Activated CD8-positive, alpha-beta T cell treated with anti-CD3 and anti-CD28 coated beads for 36 hours (primary cell): ENCODE results near the gene PSORS1C1. TPM values are rescaled to one million over a fixed set of nuclear protein-coding genes. Genes with fewer than 3 reads are reported as not detected.

Experiments
- ATAC-seq: fragments of 200-7000 bp; cut with Tn5 transposase; one replicate; pipeline ENCODE4 v1.10.0; 2021; ENCODE audit warnings: mild to moderate bottlenecking, moderate library complexity
- CTCF ChIA-PET: fragments of 350-600 bp; sonication (Branson Sonifier 250); formaldehyde crosslinking; loops from one replicate; lab custom pipeline; 2021; ENCODE audit warnings: antibody characterized with exemption; lab: Charles Lee
- POLR2A ChIA-PET: fragments of 350-600 bp; sonication (Branson Sonifier 250); formaldehyde crosslinking; loops from one replicate; lab custom pipeline; 2021; ENCODE audit warnings: antibody characterized with exemption; lab: Charles Lee
- DNase-seq: peaks from one replicate; pipeline ENCODE4 v3.0.0-alpha.2; 2020
- H3K27ac Mint-ChIP-seq: one replicate; pipeline ENCODE4 v1.8.0; 2021; ENCODE audit warnings: mild to moderate bottlenecking, mixed read lengths
- H3K27me3 Mint-ChIP-seq: one replicate; pipeline ENCODE4 v1.8.0; 2021; ENCODE audit warnings: mixed read lengths
- H3K36me3 Mint-ChIP-seq: one replicate; pipeline ENCODE4 v1.8.0; 2021; ENCODE audit warnings: low read depth, mixed read lengths
- H3K4me1 Mint-ChIP-seq: one replicate; pipeline ENCODE4 v1.8.0; 2021; ENCODE audit warnings: low read depth, mixed read lengths
- H3K4me3 Mint-ChIP-seq: one replicate; pipeline ENCODE4 v1.8.0; 2021; ENCODE audit warnings: mild to moderate bottlenecking, moderate library complexity, mixed read lengths
- H3K9me3 Mint-ChIP-seq: one replicate; pipeline ENCODE4 v1.8.0; 2021; ENCODE audit warnings: mixed read lengths
- CTCF ChIP-seq: fragments of 200-600 bp; IDR thresholded peaks from one replicate; pipeline ENCODE4 v1.8.0; 2022; ENCODE audit warnings: antibody characterized with exemption, mild to moderate bottlenecking
- intact Hi-C: fragments of 100-400 bp; cut with micrococcal nuclease; formaldehyde crosslinking; loops from one replicate; pipeline ENCODE4 v1.10.0; 2022
- total RNA-seq, 2 experiments: library from RNA; stranded (reverse); gene quantifications; one replicate each; pipeline ENCODE4 v1.2.3, GENCODE V29; 2021

The PSORS1C1 gene
- total RNA-seq, 2 experiments from 2014 or later, result not detected

- H3K27me3 Mint-ChIP-seq, result no peaks in the 10 kb centered on the region
- H3K36me3 Mint-ChIP-seq, result no peaks in the 10 kb centered on the region
- ChIA-PET CTCF (interaction anchor here (7.7 kb wide), 1 partner anchor 167 kb away, joined by 116 read pairs; the partner anchor contains the start of gene VARS2), POLR2A (interaction anchor here (1.0 to 1.5 kb wide), 3 partner anchors 13 to 161 kb away, joined by 3 read pairs; no protein-coding TSS in a partner anchor)
- DNase-seq, result no peak
- no peak overlapping the region for H3K27ac Mint-ChIP-seq
- no peak overlapping the region for H3K4me3 Mint-ChIP-seq
- TF ChIP-seq CTCF, result no peak
- peaks cover 10% of the 10 kb centered on the region for H3K4me1 Mint-ChIP-seq
- intact Hi-C loops, result no loop called here
- H3K9me3 Mint-ChIP-seq, result no peaks in the 10 kb centered on the region
- no peak for ATAC-seq
These were observed 32.7 kb upstream of the PSORS1C1 start for GRCh38 chr6:31081872-31082271.

GRCh38 chr6:31083742-31084354 lies 30.8 kb upstream of the PSORS1C1 start:
- Mint-ChIP-seq H3K36me3 (no peaks in the 10 kb centered on the region), H3K4me1 (peaks cover 18% of the 10 kb centered on the region), H3K9me3 (no peaks in the 10 kb centered on the region), H3K27ac (no peak overlapping the region), H3K27me3 (no peaks in the 10 kb centered on the region), H3K4me3 (no peak overlapping the region)
- TF ChIP-seq CTCF, result peak; percentile 59
- peak; percentile 60 for DNase-seq
- no peak for ATAC-seq
- POLR2A ChIA-PET, result no interaction called here
- CTCF ChIA-PET, result interaction anchor here (1.0 to 7.7 kb wide), 9 partner anchors 11 to 405 kb away, joined by 3 to 116 read pairs (median 4); partner anchors contain the start of gene VARS2
- intact Hi-C loops, result no loop called here

GRCh38 chr6:31086788-31087440 lies 27.7 kb upstream of the PSORS1C1 start:
- CTCF ChIA-PET, result interaction anchor here (0.6 to 3.2 kb wide), 61 partner anchors 8 to 676 kb away, joined by 3 to 32 read pairs (median 5); partner anchors contain the start of genes GTF2H4, MDC1, MUC21 and SFTA2

GRCh38 chr6:31087494-31088089 lies 27.0 kb upstream of the PSORS1C1 start:
- H3K4me1 Mint-ChIP-seq, result peaks cover 10% of the 10 kb centered on the region
- H3K36me3 Mint-ChIP-seq, result no peaks in the 10 kb centered on the region
- H3K9me3 Mint-ChIP-seq, result no peaks in the 10 kb centered on the region
- intact Hi-C loops, result loop anchor here (5.0 kb wide), 1 partner anchor 170 kb away; no protein-coding TSS in a partner anchor
- H3K27me3 Mint-ChIP-seq, result no peaks in the 10 kb centered on the region
- ATAC-seq (peak; percentile 97), DNase-seq (peak; percentile 92)
- no peak overlapping the region for H3K27ac Mint-ChIP-seq
- ChIA-PET CTCF (interaction anchor here (0.6 to 3.2 kb wide), 60 partner anchors 8 to 676 kb away, joined by 3 to 32 read pairs (median 5); partner anchors contain the start of genes GTF2H4, MDC1, MUC21 and SFTA2), POLR2A (interaction anchor here (0.5 to 1.1 kb wide), 3 partner anchors 132 to 497 kb away, joined by 3 to 4 read pairs (median 3); no protein-coding TSS in a partner anchor)
- no peak overlapping the region for H3K4me3 Mint-ChIP-seq
- peak; percentile 72 for TF ChIP-seq CTCF

More at GRCh38 chr6:31086788-31087440, 27.7 kb upstream of the PSORS1C1 start:
- intact Hi-C loops, result loop anchor here (5.0 kb wide), 1 partner anchor 170 kb away; no protein-coding TSS in a partner anchor
- ATAC-seq, result no peak
- H3K27me3 Mint-ChIP-seq, result no peaks in the 10 kb centered on the region
- no peaks in the 10 kb centered on the region for H3K36me3 Mint-ChIP-seq
- no peak overlapping the region for H3K4me3 Mint-ChIP-seq
- no peaks in the 10 kb centered on the region for H3K9me3 Mint-ChIP-seq
- H3K27ac Mint-ChIP-seq, result no peak overlapping the region
- TF ChIP-seq CTCF, result no peak
- peaks cover 10% of the 10 kb centered on the region for H3K4me1 Mint-ChIP-seq
- DNase-seq, result no peak
- POLR2A ChIA-PET, result interaction anchor here (0.5 to 1.1 kb wide), 3 partner anchors 131 to 497 kb away, joined by 3 to 4 read pairs (median 3); no protein-coding TSS in a partner anchor
